HG02759 (cell line): ENCODE data around the gene SLC35G1.

Source experiments
- ATAC-seq: cut with Tn5 transposase; IDR thresholded peaks from one replicate; pipeline ENCODE4 v1.9.1; 2021; ENCODE audit warnings: mild to moderate bottlenecking, moderate library complexity; ENCODE audit not compliant: unreplicated experiment

SLC35G1 gene

GRCh38 chr10:93947055-93947454 lies 53.3 kb downstream of the SLC35G1 start:
- no peak for ATAC-seq

DNA sequence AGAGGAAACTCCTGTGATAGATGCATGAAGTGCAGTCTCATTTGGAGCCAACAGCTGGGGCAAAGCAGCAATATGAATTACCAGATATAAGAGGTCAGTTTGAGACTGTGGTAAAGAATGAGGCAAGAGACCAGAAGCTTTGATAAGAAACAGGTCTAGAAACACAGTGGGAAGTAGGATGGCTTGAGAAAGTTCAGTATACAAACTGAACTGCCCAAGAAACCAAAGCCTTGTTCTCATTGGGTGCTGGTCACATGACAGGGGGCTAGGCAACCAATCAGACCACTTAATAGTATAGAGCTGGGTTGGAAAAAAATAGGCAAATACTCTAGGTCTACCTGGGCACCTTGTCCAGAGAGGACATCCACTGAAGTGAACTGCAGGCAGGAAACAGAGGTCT lies 53.7 kb downstream of the SLC35G1 start:
- no peak for ATAC-seq

- ATAC-seq: no peak
Measured at GRCh38 chr10:93951905-93952304, 58.1 kb downstream of the SLC35G1 start.
